Peyer's patch (tissue), 4 donors: Measurements from ENCODE around the gene HYAL4.

Experiments used
- CTCF ChIP-seq, 6 experiments: fragments of 450-650 bp in 4 of 6; fragments of 200-600 bp in 2 of 6; sonication (generic) in 1 of 6; IDR thresholded peaks; one replicate each; pipeline ENCODE4 v1.5.1; 2017 to 2019; ENCODE audit warnings: antibody characterized with exemption in 6 of 6, mild to moderate bottlenecking in 3 of 6, moderate library complexity in 1 of 6
- POLR2A ChIP-seq, 2 donors: fragments of 450-650 bp; IDR thresholded peaks; one replicate each; pipeline ENCODE4 v1.5.1; 2017; ENCODE audit warnings: antibody characterized with exemption in 2 of 2, mild to moderate bottlenecking in 2 of 2, moderate library complexity in 2 of 2

DNA sequence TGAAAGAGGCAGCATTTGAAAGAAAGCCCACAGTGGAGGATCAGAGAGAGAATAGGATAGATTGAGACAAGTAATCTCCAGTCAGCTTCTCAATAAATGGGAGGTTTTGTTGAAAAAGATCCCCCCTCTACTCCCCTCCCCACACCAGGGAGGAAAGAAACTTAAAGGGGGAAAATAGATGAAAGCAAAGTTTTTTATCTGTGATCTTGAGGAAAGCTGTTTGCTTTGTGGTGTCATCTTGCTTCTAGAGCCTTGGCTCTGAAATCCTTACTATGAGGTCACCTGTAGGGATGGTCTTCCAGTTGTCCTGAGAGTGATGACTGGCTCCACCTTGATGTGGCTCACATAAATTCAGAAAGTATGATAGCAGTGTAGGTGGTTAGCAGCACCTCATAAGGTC is 80.0 kb downstream of the HYAL4 start, which contains the start of gene SPAM1:
- TF ChIP-seq CTCF (IDR thresholded peaks at IDR 0.05) (no peak), POLR2A (IDR thresholded peaks at IDR 0.05) (no peak)
